VCaP (cell line): Measurements from ENCODE around the gene SLC9A9.

Experiments
- H3K27ac ChIP-seq: fragments of 450-650 bp; 2 replicates; pipeline ENCODE4 v1.5.1; 2017
- CTCF ChIP-seq: fragments of 450-650 bp; conservative IDR thresholded peaks from 2 replicates; pipeline ENCODE4 v1.5.1; 2017; ENCODE audit warnings: mild to moderate bottlenecking, moderate library complexity

The SLC9A9 gene

GRCh38 chr3:143839980-143840379 lies 8.3 kb downstream of the SLC9A9 start:
- no peak for TF ChIP-seq CTCF
- H3K27ac ChIP-seq, result no peak overlapping the region

GRCh38 chr3:143837076-143837475 lies 11.2 kb downstream of the SLC9A9 start:
- TF ChIP-seq CTCF, result no peak
- H3K27ac ChIP-seq, result no peak overlapping the region

GRCh38 chr3:143835312-143835711 lies 13.0 kb downstream of the SLC9A9 start:
- TF ChIP-seq CTCF, result no peak
- no peak overlapping the region for H3K27ac ChIP-seq

- H3K27ac ChIP-seq, result no peak overlapping the region
- TF ChIP-seq CTCF, result no peak
Observed at GRCh38 chr3:143832433-143832832, 15.8 kb downstream of the SLC9A9 start.

GRCh38 chr3:143831994-143832393 lies 16.3 kb downstream of the SLC9A9 start:
- no peak overlapping the region for H3K27ac ChIP-seq
- no peak for TF ChIP-seq CTCF

- no peak for TF ChIP-seq CTCF
- peak overlapping the region; percentile 27 for H3K27ac ChIP-seq
Observed at GRCh38 chr3:143831208-143831607, 17.1 kb downstream of the SLC9A9 start.

- peak overlapping the region; percentile 27; the same call in 1 of the 2 replicates for H3K27ac ChIP-seq
- TF ChIP-seq CTCF, result no peak
Observed at GRCh38 chr3:143830786-143831185, 17.5 kb downstream of the SLC9A9 start.

GRCh38 chr3:143830063-143830462 lies 18.2 kb downstream of the SLC9A9 start:
- TF ChIP-seq CTCF, result no peak
- no peak overlapping the region for H3K27ac ChIP-seq
